ENCODE data around the gene EFHC1. TPM values are rescaled to one million over a fixed set of nuclear protein-coding genes. Genes with fewer than 3 reads are reported as not detected.

Gene EFHC1
- polyA plus RNA-seq, 2 donors = 8.4 to 14.4 TPM

- H3K27me3 ChIP-seq (ENCODE audit: control insufficient read depth in 1 of 2, insufficient read depth in 2 of 2, low read length in 2 of 2) = no peaks in the 10 kb centered on the region
- H3K36me3 ChIP-seq (ENCODE audit: control insufficient read depth in 2 of 2, insufficient read depth in 2 of 2, low read length in 1 of 2) = peaks cover 0 to 2% of the 10 kb centered on the region in 2 donors
- peaks cover 0 to 2% of the 10 kb centered on the region in 2 donors for H3K9me3 ChIP-seq (ENCODE audit: control insufficient read depth in 2 of 2, insufficient read depth in 1 of 2, low read depth in 1 of 2, low read length in 1 of 2)
- H3K4me1 ChIP-seq (ENCODE audit: control insufficient read depth in 2 of 2, insufficient read depth in 2 of 2, low read length in 1 of 2) = peaks cover 9 to 15% of the 10 kb centered on the region in 2 donors
- WGBS, 2 donors = 65 to 67% methylated on average over 5 of the region's 5 CpGs
- H3K27ac ChIP-seq (ENCODE audit: low read depth in 2 of 2, low read length in 1 of 2) = no peak overlapping the region
- H3K4me3 ChIP-seq (ENCODE audit: low read depth in 1 of 2, low read length in 2 of 2) = no peak overlapping the region
These were observed 130.7 kb downstream of the EFHC1 start for GRCh38 chr6:52550870-52551269.

- no peak overlapping the region for H3K4me3 ChIP-seq (ENCODE audit: low read depth in 1 of 2, low read length in 2 of 2)
- H3K36me3 ChIP-seq (ENCODE audit: control insufficient read depth in 2 of 2, insufficient read depth in 2 of 2, low read length in 1 of 2) = peaks cover 0 to 2% of the 10 kb centered on the region in 2 donors
- H3K4me1 ChIP-seq (ENCODE audit: control insufficient read depth in 2 of 2, insufficient read depth in 2 of 2, low read length in 1 of 2) = peaks cover 9 to 13% of the 10 kb centered on the region in 2 donors
- 26 to 28% methylated on average over 13 of the region's 13 CpGs for WGBS, 2 donors
- H3K9me3 ChIP-seq (ENCODE audit: control insufficient read depth in 2 of 2, insufficient read depth in 1 of 2, low read depth in 1 of 2, low read length in 1 of 2) = peaks cover 0 to 2% of the 10 kb centered on the region in 2 donors
- H3K27ac ChIP-seq (ENCODE audit: low read depth in 2 of 2, low read length in 1 of 2) = peak overlapping the region; percentile 45 to 56
- H3K27me3 ChIP-seq (ENCODE audit: control insufficient read depth in 1 of 2, insufficient read depth in 2 of 2, low read length in 2 of 2) = no peaks in the 10 kb centered on the region
These were observed 131.5 kb downstream of the EFHC1 start for GRCh38 chr6:52551483-52552277.

GRCh38 chr6:52552278-52552643 is 132.1 kb downstream of the EFHC1 start:
- peaks cover 9 to 13% of the 10 kb centered on the region in 2 donors for H3K4me1 ChIP-seq (ENCODE audit: control insufficient read depth in 2 of 2, insufficient read depth in 2 of 2, low read length in 1 of 2)

GRCh38 chr6:52553158-52553557 is 133.0 kb downstream of the EFHC1 start:
- WGBS, 2 donors = 95 to 100% methylated on average over 1 of the region's 1 CpG
- Histone ChIP-seq H3K27me3 (ENCODE audit: control insufficient read depth in 1 of 2, insufficient read depth in 2 of 2, low read length in 2 of 2) (no peaks in the 10 kb centered on the region), H3K36me3 (ENCODE audit: control insufficient read depth in 2 of 2, insufficient read depth in 2 of 2, low read length in 1 of 2) (peaks cover 0 to 2% of the 10 kb centered on the region in 2 donors), H3K4me3 (ENCODE audit: low read depth in 1 of 2, low read length in 2 of 2) (no peak overlapping the region), H3K27ac (ENCODE audit: low read depth in 2 of 2, low read length in 1 of 2) (no peak overlapping the region), H3K9me3 (ENCODE audit: control insufficient read depth in 2 of 2, insufficient read depth in 1 of 2, low read depth in 1 of 2, low read length in 1 of 2) (peaks cover 0 to 2% of the 10 kb centered on the region in 2 donors), H3K4me1 (ENCODE audit: control insufficient read depth in 2 of 2, insufficient read depth in 2 of 2, low read length in 1 of 2) (peaks cover 10 to 12% of the 10 kb centered on the region in 2 donors)

More at GRCh38 chr6:52552278-52552643, 132.1 kb downstream of the EFHC1 start:
- no peaks in the 10 kb centered on the region for H3K27me3 ChIP-seq (ENCODE audit: control insufficient read depth in 1 of 2, insufficient read depth in 2 of 2, low read length in 2 of 2)
- H3K27ac ChIP-seq (ENCODE audit: low read depth in 2 of 2, low read length in 1 of 2) = peak overlapping the region; percentile 45 to 56
- WGBS, 2 donors = 40 to 48% methylated on average over 6 of the region's 6 CpGs
- peaks cover 0 to 2% of the 10 kb centered on the region in 2 donors for H3K9me3 ChIP-seq (ENCODE audit: control insufficient read depth in 2 of 2, insufficient read depth in 1 of 2, low read depth in 1 of 2, low read length in 1 of 2)
- H3K36me3 ChIP-seq (ENCODE audit: control insufficient read depth in 2 of 2, insufficient read depth in 2 of 2, low read length in 1 of 2) = peaks cover 0 to 2% of the 10 kb centered on the region in 2 donors
- H3K4me3 ChIP-seq (ENCODE audit: low read depth in 1 of 2, low read length in 2 of 2) = no peak overlapping the region

- H3K4me1 ChIP-seq (ENCODE audit: control insufficient read depth in 2 of 2, insufficient read depth in 2 of 2, low read length in 1 of 2) = peaks cover 10 to 12% of the 10 kb centered on the region in 2 donors
- 83 to 85% methylated on average over 2 of the region's 2 CpGs for WGBS, 2 donors
- no peaks in the 10 kb centered on the region for H3K27me3 ChIP-seq (ENCODE audit: control insufficient read depth in 1 of 2, insufficient read depth in 2 of 2, low read length in 2 of 2)
- H3K36me3 ChIP-seq (ENCODE audit: control insufficient read depth in 2 of 2, insufficient read depth in 2 of 2, low read length in 1 of 2) = peaks cover 0 to 2% of the 10 kb centered on the region in 2 donors
- H3K9me3 ChIP-seq (ENCODE audit: control insufficient read depth in 2 of 2, insufficient read depth in 1 of 2, low read depth in 1 of 2, low read length in 1 of 2) = peaks cover 0 to 2% of the 10 kb centered on the region in 2 donors
- H3K27ac ChIP-seq (ENCODE audit: low read depth in 2 of 2, low read length in 1 of 2) = no peak overlapping the region
- no peak overlapping the region for H3K4me3 ChIP-seq (ENCODE audit: low read depth in 1 of 2, low read length in 2 of 2)
These were observed 133.6 kb downstream of the EFHC1 start for GRCh38 chr6:52553719-52554118.

- H3K27me3 ChIP-seq (ENCODE audit: control insufficient read depth in 1 of 2, insufficient read depth in 2 of 2, low read length in 2 of 2) = no peaks in the 10 kb centered on the region
- H3K27ac ChIP-seq (ENCODE audit: low read depth in 2 of 2, low read length in 1 of 2) = no peak overlapping the region
- H3K4me3 ChIP-seq (ENCODE audit: low read depth in 1 of 2, low read length in 2 of 2) = no peak overlapping the region
- H3K4me1 ChIP-seq (ENCODE audit: control insufficient read depth in 2 of 2, insufficient read depth in 2 of 2, low read length in 1 of 2) = peaks cover 10 to 12% of the 10 kb centered on the region in 2 donors
- WGBS, 2 donors = 95% methylated on average over 6 of the region's 6 CpGs
- H3K9me3 ChIP-seq (ENCODE audit: control insufficient read depth in 2 of 2, insufficient read depth in 1 of 2, low read depth in 1 of 2, low read length in 1 of 2) = peaks cover 0 to 2% of the 10 kb centered on the region in 2 donors
- H3K36me3 ChIP-seq (ENCODE audit: control insufficient read depth in 2 of 2, insufficient read depth in 2 of 2, low read length in 1 of 2) = peaks cover 0 to 2% of the 10 kb centered on the region in 2 donors
These were observed 134.6 kb downstream of the EFHC1 start for GRCh38 chr6:52554684-52555280.

- no peak overlapping the region for H3K27ac ChIP-seq (ENCODE audit: low read depth in 2 of 2, low read length in 1 of 2)
- H3K4me3 ChIP-seq (ENCODE audit: low read depth in 1 of 2, low read length in 2 of 2) = no peak overlapping the region
- peaks cover 0 to 2% of the 10 kb centered on the region in 2 donors for H3K36me3 ChIP-seq (ENCODE audit: control insufficient read depth in 2 of 2, insufficient read depth in 2 of 2, low read length in 1 of 2)
- no peaks in the 10 kb centered on the region for H3K27me3 ChIP-seq (ENCODE audit: control insufficient read depth in 1 of 2, insufficient read depth in 2 of 2, low read length in 2 of 2)
- H3K4me1 ChIP-seq (ENCODE audit: control insufficient read depth in 2 of 2, insufficient read depth in 2 of 2, low read length in 1 of 2) = peaks cover 10 to 12% of the 10 kb centered on the region in 2 donors
- H3K9me3 ChIP-seq (ENCODE audit: control insufficient read depth in 2 of 2, insufficient read depth in 1 of 2, low read depth in 1 of 2, low read length in 1 of 2) = peaks cover 0 to 2% of the 10 kb centered on the region in 2 donors
- 69 to 74% methylated on average over 5 of the region's 5 CpGs for WGBS, 2 donors
These were observed 135.5 kb downstream of the EFHC1 start for GRCh38 chr6:52555518-52556233.

GRCh38 chr6:52557389-52558265 is 137.5 kb downstream of the EFHC1 start:
- no peak overlapping the region for H3K4me3 ChIP-seq (ENCODE audit: low read depth in 1 of 2, low read length in 2 of 2)
- peaks cover 0 to 2% of the 10 kb centered on the region in 2 donors for H3K36me3 ChIP-seq (ENCODE audit: control insufficient read depth in 2 of 2, insufficient read depth in 2 of 2, low read length in 1 of 2)
- no peaks in the 10 kb centered on the region for H3K9me3 ChIP-seq (ENCODE audit: control insufficient read depth in 2 of 2, insufficient read depth in 1 of 2, low read depth in 1 of 2, low read length in 1 of 2)
- peaks cover 0 to 3% of the 10 kb centered on the region in 2 donors for H3K4me1 ChIP-seq (ENCODE audit: control insufficient read depth in 2 of 2, insufficient read depth in 2 of 2, low read length in 1 of 2)
- H3K27me3 ChIP-seq (ENCODE audit: control insufficient read depth in 1 of 2, insufficient read depth in 2 of 2, low read length in 2 of 2) = no peaks in the 10 kb centered on the region
- H3K27ac ChIP-seq (ENCODE audit: low read depth in 2 of 2, low read length in 1 of 2) = peak overlapping the region; percentile 29 to 36
- 70 to 71% methylated on average over 11 of the region's 11 CpGs for WGBS, 2 donors

Data from esophagus (tissue), 2 donors.